NCI-H82 treated with DMSO at 0.1 percent for 48 hours (cell line): ENCODE results near the gene OR5V1.
"Not testable (repeated sequence)": the region's sequence is repeated elsewhere in the genome, so short reads cannot be mapped to it uniquely, and the experiment has no call there.

Experiments
- DNase-seq: peaks from one replicate; lab custom pipeline; 2025; ENCODE audit not compliant: unreplicated experiment; lab: John Stamatoyannopoulos, UW

OR5V1 gene

DNA sequence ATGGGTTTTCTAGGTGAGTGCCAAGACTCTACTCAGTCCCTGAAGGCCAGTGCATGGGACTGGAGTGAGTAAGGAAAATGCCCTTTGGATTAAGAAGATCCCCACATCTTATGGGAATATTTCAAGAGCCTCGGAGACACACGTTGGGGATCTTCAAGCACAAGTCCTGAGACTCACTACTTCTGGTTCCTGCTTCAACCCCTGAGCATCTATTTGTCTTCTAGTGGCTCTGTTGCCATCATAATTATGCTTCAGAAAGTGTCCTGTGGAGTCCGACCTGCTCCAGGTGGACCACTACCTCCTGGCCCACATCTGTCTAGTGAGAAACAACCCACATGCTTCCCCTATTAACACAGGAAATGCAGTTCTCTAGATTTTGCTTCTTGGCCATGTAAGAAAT is at the start of gene OR5V1:
TSS of gene OR5V1 (minus strand) at position 101 of the 400 bp plus-strand sequence. CDS start 12,670 bp downstream, outside the sequence.
- DNase-seq: no peak

DNA sequence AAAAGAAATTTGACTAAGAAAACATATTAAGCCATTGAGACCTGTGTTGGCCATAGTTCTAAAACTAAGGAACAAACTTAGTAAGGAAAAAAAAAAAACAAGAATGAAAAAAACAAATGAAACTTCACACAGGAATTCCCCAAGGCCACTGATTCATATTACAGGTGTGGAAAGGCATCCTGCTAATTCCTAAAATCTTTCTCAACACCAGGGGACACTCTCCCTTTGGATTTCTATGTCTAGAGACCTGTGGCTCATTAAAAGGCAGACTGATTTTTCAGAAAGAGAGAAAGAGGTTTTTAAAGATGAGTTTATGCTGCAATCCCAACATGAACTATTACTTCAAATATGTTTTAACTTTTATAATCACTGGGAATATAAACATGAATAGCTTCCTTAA is 45.9 kb upstream of the OR5V1 start, which contains the start of gene OR12D1:
TSS of gene OR12D1 (plus strand) at position 341 of the 400 bp plus-strand sequence.
- DNase-seq: no peak

DNA sequence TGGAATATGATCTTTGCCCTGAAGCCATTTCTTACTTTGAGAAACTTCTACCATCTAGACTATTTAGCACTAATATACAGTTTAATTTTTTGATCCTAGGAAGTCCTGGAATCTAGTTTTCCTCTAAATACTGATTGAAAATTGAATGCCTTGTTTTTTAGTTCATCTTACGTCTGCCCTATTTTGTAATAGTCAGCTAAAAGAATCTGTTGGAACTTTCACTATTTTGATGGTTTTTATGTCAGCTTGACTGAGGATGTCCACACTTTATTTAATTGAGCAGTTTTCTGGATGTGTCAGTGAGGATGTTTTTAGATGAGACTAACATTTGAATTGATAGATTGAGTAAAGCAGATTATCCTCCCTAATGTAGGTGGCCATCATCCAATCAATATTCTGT is 35.1 kb upstream of the OR5V1 start:
- no peak for DNase-seq

DNA sequence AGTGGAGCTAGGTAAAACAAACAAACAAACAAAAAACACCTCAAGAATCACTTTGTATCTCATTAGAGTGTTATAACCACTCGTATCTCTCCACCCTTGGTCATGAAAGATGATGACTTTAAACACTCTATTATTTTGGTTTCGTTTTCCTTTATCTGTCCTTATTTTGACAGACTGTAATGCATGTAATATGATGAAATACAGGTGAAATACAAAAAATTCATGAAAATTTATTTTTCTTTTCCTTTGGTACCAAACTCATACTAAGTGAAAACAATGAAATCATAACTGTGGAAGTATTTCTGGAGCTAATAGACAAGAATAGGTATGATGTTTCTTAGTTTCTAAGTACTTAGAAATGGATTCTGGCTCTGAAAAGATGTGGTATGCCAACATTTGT is 30.9 kb upstream of the OR5V1 start:
- no peak for DNase-seq

DNA sequence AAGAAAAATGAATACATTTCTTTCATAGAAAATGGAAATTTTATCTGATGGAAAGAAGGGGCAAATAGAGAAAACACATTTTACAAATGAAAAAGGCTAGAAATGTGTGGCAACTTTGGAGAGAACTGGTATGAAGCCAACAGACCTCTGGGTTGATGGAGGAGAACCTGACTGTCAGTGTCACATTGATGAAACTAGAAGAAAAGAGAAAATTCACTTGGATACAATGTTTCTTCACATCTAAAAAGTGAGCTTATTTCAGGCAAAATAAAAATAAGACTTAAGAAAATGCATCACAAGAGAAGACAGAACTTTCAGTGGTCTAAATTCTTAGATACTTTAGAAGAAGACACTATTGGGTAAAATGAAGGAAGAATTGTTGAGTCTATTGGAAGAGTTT is 26.7 kb upstream of the OR5V1 start, which contains the start of gene OR12D2:
TSS of gene OR12D2 (plus strand) at position 301 of the 400 bp plus-strand sequence. CDS start 1,069 bp downstream, outside the sequence.
- DNase-seq: no peak

DNA sequence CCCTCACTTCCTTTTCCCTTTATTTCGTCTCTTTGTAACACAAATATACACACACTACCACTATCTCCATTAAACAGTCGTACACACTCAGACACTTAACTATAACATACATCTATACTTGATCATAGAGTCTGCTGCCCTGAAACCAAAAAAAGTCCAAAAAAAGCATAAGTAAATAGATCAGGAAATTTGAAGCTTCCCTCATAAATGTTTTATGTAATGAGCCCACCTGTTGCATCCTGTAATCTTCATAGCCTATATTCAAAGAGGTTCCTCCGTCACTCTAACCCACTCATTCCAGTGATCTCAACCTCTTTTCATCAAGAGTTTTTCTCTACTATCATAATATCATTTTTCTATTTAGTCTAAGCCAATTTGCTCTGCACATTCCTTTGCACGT is 19.9 kb upstream of the OR5V1 start:
- DNase-seq: no peak

DNA sequence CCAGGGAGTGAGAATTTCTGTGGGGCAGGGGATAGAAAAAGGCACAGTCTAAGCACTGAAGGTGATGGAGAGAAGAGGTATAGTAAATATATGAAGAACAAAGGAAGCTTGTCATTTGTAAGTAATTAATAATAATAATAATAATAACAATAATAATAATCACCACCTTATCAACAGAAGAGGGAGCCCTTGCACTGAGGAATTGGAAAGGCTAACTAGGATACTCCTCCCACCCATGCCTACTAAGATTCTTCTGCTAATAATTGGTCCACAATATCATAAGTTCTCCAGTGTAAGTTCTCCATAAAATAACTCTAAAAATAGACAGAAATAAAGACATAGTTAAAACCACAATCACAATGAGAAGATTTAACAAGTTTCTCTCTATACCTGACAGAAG is 7.3 kb upstream of the OR5V1 start:
- no peak for DNase-seq

DNA sequence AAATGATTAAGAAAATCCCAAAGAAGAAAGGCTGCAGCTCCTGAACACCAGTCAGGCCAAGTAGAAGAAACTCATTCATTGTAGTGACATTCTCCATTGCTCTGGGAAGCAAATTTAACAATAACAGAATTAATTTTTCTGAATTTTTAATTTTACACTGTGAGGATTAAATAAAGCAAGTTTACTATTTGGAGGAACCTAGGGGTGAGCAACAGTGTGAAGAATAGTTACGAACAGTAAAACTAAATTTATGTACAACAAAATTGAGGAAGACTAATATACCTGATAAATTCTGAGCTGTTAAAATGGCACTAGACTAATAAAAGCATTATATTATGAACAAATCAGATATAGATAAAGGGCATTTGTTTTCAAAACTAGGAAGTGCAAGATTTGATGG is 6.5 kb upstream of the OR5V1 start, which contains the start of gene OR12D3:
TSS of gene OR12D3 (minus strand) at position 101 of the 400 bp plus-strand sequence. CDS start at position 97, 4 bp downstream.
- DNase-seq: no peak

DNA sequence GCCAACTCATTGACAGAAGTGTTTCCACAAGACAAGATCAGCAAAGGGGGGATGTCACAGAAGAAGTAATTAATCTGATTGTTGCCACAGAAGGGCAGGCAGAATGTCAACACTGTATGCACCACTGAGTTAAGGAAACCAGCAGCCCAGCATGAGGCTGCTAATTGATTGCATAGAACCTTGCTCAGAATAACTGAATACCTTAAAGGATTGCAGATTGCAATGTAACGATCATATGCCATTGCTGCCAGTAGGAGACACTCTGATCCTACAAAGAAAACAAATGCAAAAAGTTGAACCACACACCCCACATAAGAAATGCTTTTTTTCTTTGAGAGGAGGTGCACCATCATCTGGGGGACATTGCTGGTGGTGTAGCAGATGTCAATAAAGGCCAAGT is 13.1 kb downstream of the OR5V1 start:
- DNase-seq: no peak

DNA sequence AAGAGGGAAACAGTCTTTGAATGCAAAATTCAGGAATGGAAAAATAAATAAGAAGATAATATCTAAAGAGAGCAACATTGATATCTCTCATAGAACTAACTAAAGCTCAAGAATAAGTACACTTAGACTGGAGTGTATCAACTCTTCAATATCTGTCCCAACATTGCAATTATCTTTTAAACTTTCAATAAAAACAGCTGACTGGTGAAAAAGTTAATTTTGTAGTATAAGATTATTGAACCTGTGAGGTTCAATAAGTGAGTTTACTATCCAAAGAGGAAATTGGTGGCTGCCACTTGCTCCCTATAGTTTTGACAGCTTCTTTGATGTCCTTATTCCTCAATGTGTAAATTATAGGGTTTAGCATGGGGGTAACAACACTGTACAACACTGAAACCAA is 13.7 kb downstream of the OR5V1 start:
- no peak for DNase-seq

DNA sequence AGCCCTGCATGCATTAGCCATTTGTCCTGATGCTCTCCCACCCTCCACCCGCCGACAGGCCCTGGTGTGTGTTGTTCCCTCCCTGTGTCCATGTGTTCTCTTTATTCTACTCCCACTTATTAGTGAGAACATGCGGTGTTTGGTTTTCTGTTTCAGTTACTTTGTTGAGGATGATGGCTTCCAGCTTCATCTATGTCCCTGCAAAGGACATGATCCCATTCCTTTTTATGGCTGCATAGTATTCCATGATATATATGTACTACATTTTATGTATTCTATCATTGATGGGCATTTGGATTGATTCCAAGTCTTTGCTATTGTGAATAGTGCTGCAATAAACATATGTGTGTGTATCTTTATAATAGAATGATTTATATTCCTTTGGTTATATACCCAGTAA is 19.3 kb downstream of the OR5V1 start:
- not testable (repeated sequence) for DNase-seq

DNA sequence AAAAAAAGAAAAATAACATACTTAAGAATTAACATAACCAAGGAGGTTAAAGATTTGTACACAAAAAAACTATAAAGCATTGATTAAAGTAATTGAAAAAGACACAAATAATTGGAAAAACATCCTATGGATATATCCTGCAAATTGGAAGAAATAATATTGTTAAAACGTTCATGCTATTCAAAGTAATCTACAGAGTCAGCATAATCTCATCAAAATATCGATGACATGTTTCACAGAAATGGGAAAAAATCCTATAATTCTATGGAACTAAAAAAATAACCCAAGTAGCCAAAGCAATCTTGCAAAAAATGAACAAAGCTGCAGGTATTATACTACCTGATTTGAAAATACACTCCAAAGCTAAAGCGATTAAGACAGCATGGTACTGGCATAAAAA is 23.3 kb downstream of the OR5V1 start:
- DNase-seq: no peak

DNA sequence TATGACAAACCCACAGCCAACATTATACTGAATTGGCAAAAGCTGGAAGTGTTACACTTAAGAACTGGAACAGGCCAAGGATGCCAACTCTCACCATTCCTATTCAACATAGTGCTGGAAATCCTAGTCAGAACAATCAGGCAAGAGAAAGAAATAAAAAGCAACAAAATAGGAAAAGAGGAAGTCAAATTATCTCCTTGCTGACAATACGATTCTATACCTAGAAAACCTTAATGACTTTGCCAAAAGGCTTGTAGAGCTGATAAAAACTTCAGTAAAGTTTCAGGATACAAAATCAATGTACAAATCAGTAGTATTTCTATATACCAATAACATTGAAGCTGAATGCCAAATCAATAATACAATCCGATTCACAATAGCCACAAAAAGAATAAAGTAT is 32.4 kb downstream of the OR5V1 start:
- DNase-seq: no peak

DNA sequence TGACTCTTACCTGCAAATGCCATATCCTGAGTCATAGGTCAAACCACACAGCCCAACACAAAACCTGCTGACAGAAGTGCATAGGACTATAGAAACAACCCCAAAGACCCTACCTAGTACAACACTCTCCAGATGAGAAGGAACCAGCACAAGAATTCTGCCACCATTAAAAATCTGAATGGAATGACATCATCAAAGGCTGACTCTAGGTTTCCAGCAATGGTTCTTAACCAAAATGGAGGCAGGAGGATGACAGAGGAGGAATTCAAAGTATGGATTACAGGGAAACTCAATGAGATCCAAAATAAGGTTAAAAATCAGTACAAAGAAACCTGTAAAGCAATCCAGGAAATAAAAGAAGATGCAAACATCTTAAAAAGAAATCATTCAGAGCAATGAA is 36.0 kb downstream of the OR5V1 start:
- no peak for DNase-seq

DNA sequence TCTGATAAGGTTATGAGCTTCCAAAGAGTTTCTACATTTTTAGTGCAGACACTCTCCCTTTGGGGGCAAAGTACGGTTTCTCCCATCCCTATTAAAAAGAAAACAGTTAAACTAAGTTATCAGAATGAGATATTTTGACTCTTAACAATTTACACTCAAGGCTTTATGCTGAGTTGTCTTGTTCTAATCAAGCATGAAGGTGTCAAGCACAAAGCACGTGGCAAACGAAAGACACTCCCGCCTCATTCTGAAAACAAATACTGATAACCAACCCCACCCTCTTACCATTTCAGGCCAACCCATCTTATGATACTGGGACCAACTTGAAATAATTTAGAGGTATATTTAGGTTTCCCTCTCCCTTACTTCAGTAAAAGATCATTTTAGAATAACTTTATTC is 42.9 kb downstream of the OR5V1 start:
- no peak for DNase-seq

DNA sequence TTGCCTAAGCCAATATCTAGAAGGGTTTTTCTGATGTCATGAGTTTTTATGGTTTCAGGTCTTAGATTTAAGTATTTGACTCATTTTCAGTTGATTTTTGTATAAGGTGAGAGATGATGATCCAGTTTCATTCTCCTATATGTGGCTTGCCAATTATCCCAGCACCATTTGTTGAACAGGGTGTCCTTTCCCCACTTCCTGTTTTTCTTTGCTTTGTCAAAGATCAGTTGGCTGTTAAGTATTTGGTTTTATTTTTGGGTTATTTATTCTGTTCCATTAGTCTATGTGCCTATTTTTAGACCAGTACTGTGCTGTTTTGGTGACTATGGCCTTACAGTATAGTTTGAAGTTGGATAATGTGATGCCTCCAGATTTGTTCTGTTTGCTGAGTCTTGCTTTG is 45.3 kb downstream of the OR5V1 start:
- not testable (repeated sequence) for DNase-seq

DNA sequence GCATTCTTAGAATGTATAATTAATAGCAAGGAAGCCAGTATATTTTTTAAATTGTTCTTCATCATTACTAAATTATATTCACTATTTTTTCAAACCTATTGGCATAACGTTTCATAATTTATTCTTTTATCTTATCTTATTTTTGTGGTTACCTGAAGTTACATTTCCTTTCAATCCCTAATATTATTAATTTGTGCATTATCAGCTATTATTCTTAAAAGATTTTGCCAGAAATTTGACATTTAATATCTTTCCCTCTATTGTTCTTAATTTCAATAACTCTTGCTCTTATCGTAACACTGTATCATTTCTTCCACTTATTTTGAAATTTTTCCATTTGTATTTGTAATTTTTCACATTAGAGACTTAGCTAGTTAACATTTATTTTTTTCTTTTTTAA is 48.7 kb downstream of the OR5V1 start:
- no peak for DNase-seq
